ENCODE data around the gene TBC1D2. TPM values are rescaled to one million over a fixed set of nuclear protein-coding genes. Genes with fewer than 3 reads are reported as not detected.

TBC1D2 gene
- total RNA-seq, 1 donor from 2014 or later = 2.7 TPM

- ChIA-PET POLR2A (no interaction called here), CTCF (no interaction called here)
- H3K27ac Mint-ChIP-seq = no peak overlapping the region
- no peak for ATAC-seq (ENCODE audit: low read depth)
- H3K27me3 Mint-ChIP-seq = no peaks in the 10 kb centered on the region
- no peak for DNase-seq
- intact Hi-C loops (cut with micrococcal nuclease) = no loop called here
- peaks cover 8% of the 10 kb centered on the region for H3K4me1 Mint-ChIP-seq
- no peak overlapping the region for H3K4me3 Mint-ChIP-seq
- no peaks in the 10 kb centered on the region for H3K9me3 Mint-ChIP-seq
- no peak for TF ChIP-seq CTCF (IDR thresholded peaks at IDR 0.05)
- no peaks in the 10 kb centered on the region for H3K36me3 Mint-ChIP-seq (ENCODE audit: low read depth)
Measured at GRCh38 chr9:98150721-98151120, 104.7 kb downstream of the TBC1D2 start.

- Mint-ChIP-seq H3K36me3 (ENCODE audit: low read depth) (no peaks in the 10 kb centered on the region), H3K4me1 (peaks cover 8% of the 10 kb centered on the region), H3K4me3 (no peak overlapping the region), H3K27ac (no peak overlapping the region), H3K9me3 (no peaks in the 10 kb centered on the region), H3K27me3 (no peaks in the 10 kb centered on the region)
- TF ChIP-seq CTCF (IDR thresholded peaks at IDR 0.05) = no peak
- DNase-seq (no peak), ATAC-seq (ENCODE audit: low read depth) (no peak)
- ChIA-PET POLR2A (no interaction called here), CTCF (no interaction called here)
- intact Hi-C loops (cut with micrococcal nuclease) = no loop called here
Measured at GRCh38 chr9:98150164-98150563, 105.3 kb downstream of the TBC1D2 start.

- POLR2A ChIA-PET = no interaction called here
- no peak for TF ChIP-seq CTCF (IDR thresholded peaks at IDR 0.05)
- no peak for ATAC-seq (ENCODE audit: low read depth)
- H3K4me3 Mint-ChIP-seq = no peak overlapping the region
- no peaks in the 10 kb centered on the region for H3K27me3 Mint-ChIP-seq
- DNase-seq = no peak
- CTCF ChIA-PET = no interaction called here
- intact Hi-C loops (cut with micrococcal nuclease) = no loop called here
- peak overlapping the region; percentile 42 for H3K27ac Mint-ChIP-seq
- no peaks in the 10 kb centered on the region for H3K36me3 Mint-ChIP-seq (ENCODE audit: low read depth)
- H3K4me1 Mint-ChIP-seq = peaks cover 8% of the 10 kb centered on the region
- no peaks in the 10 kb centered on the region for H3K9me3 Mint-ChIP-seq
Measured at GRCh38 chr9:98149422-98149821, 106.0 kb downstream of the TBC1D2 start.

Other genes starting within 250 kb of the TBC1D2 start
- 21.6 and 21.8 TPM in 2 replicates for gene NANS, start 198.9 kb downstream of the TBC1D2 start, total RNA-seq
- gene TRIM14, start 136.4 kb downstream of the TBC1D2 start, total RNA-seq = 11.7 and 12.8 TPM in 2 replicates
- 0.59 and 0.78 TPM in 2 replicates for gene CORO2A, start 63.0 kb downstream of the TBC1D2 start, total RNA-seq